ENCODE data around the gene PIK3CA. TPM values are rescaled to one million over a fixed set of nuclear protein-coding genes. Genes with fewer than 3 reads are reported as not detected.

The PIK3CA gene
- total and polyA plus RNA-seq, 2 donors (not counting 3 experiments of a cell fraction or from before 2014, with no cell fraction given), result 4.2 to 25.8 TPM

- peak; percentile 39 to 51 for TF ChIP-seq CTCF (IDR thresholded peaks at IDR 0.05; ENCODE audit: extremely low read depth in 1 of 2, insufficient read depth in 1 of 2, low read depth in 1 of 2, low read length in 2 of 2)
- TF ChIP-seq GATA2 (IDR thresholded peaks at IDR 0.05; ENCODE audit: insufficient read depth, insufficient read length, low read depth, low read length), result peak; percentile 98
- TF ChIP-seq FOS (IDR thresholded peaks at IDR 0.05; ENCODE audit: borderline replicate concordance, insufficient read depth, low read length), result no peak
- TF ChIP-seq MAX (IDR thresholded peaks at IDR 0.05; ENCODE audit: insufficient read depth, insufficient read length), result no peak
- no peak for TF ChIP-seq MYC (IDR thresholded peaks at IDR 0.05; ENCODE audit: low read depth, low read length)
- TF ChIP-seq EZH2 (IDR thresholded peaks at IDR 0.05; ENCODE audit: borderline replicate concordance, low read depth, low read length, severe bottlenecking), result no peak
Observed at GRCh38 chr3:179146911-179147513, 1.1 kb upstream of the PIK3CA start.

More at GRCh38 chr3:179146911-179147513, 1.1 kb upstream of the PIK3CA start:
- ChIA-PET POLR2A (interaction anchor here (1.3 kb wide), 1 partner anchor 77 kb away, joined by 8 read pairs; no protein-coding TSS in a partner anchor), CTCF (interaction anchor here (0.6 to 3.5 kb wide), 16 partner anchors 8 to 174 kb away, joined by 3 to 26 read pairs (median 4); no protein-coding TSS in a partner anchor)
- Histone ChIP-seq H3K9ac (replicated peaks; ENCODE audit: extremely low read depth, insufficient read depth, low read length) (peak overlapping the region; percentile 50), H2AFZ (ENCODE audit: low read depth, low read length) (peak overlapping the region; percentile 92), H3K79me2 (ENCODE audit: control insufficient read depth, insufficient read depth, low read length) (peaks cover 29% of the 10 kb centered on the region), H3K36me3 (ENCODE audit: control insufficient read depth in 2 of 2, extremely low read depth in 1 of 2, insufficient read depth in 2 of 2, low read length in 2 of 2) (no peaks in the 10 kb centered on the region), H3K9me1 (replicated peaks; ENCODE audit: control insufficient read depth, extremely low read depth, insufficient read depth, low read length) (no peaks in the 10 kb centered on the region), H3K4me2 (ENCODE audit: insufficient read depth, low read length) (peak overlapping the region; percentile 93), H3K4me3 (replicated peaks in 1 of 3; ENCODE audit: insufficient read depth in 1 of 3, low read depth in 1 of 3, low read length in 3 of 3) (peak overlapping the region; percentile 60 to 99 (median 89)), H3K27me3 (ENCODE audit: control insufficient read depth in 2 of 2, insufficient read depth in 2 of 2, low read length in 2 of 2) (no peaks in the 10 kb centered on the region), H3K9me3 (replicated peaks; ENCODE audit: control insufficient read depth, insufficient read depth, low read length) (no peaks in the 10 kb centered on the region), H3K27ac (ENCODE audit: insufficient read depth, low read depth, low read length) (peak overlapping the region; percentile 25), H3K4me1 (ENCODE audit: control insufficient read depth, extremely low read depth, insufficient read depth, low read length) (peaks cover 15% of the 10 kb centered on the region), H4K20me1 (replicated peaks; ENCODE audit: control insufficient read depth, extremely low read depth, insufficient read depth, low read length) (peaks cover 6% of the 10 kb centered on the region)
- FAIRE-seq, result peak; percentile 73
- dilution Hi-C loops (cut with MboI; ENCODE audit: extremely low pct_ligation_motif_present, low sequenced_read_pairs), result no loop called here
- DNase-seq (ENCODE audit: low read depth, low spot score), result peak; percentile 91
- no TSS peak for BruUV-seq (replicated peaks)
- intact Hi-C loops (cut with micrococcal nuclease), result loop anchor here (1.0 to 5.0 kb wide), 7 partner anchors 40 to 415 kb away; partner anchors contain the start of genes ACTL6A, GNB4 and ZMAT3

Measured in endothelial cell of umbilical vein (primary cell).